HEK293 (cell line): Measurements from ENCODE around the gene RASGEF1B.

Source experiments
- YY1 ChIP-seq: fragments of 450-650 bp; formaldehyde crosslinking; IDR thresholded peaks from 2 replicates; pipeline ENCODE4 v1.5.1; 2018; ENCODE audit warnings: missing biosample characterization, missing genetic modification characterization
- TF ChIP-seq, protein P1 (sequence below): fragments of 450-650 bp; formaldehyde crosslinking; IDR thresholded peaks from 2 replicates; pipeline ENCODE4 v1.5.1; 2016; ENCODE audit warnings: missing biosample characterization, missing genetic modification characterization

DNA sequence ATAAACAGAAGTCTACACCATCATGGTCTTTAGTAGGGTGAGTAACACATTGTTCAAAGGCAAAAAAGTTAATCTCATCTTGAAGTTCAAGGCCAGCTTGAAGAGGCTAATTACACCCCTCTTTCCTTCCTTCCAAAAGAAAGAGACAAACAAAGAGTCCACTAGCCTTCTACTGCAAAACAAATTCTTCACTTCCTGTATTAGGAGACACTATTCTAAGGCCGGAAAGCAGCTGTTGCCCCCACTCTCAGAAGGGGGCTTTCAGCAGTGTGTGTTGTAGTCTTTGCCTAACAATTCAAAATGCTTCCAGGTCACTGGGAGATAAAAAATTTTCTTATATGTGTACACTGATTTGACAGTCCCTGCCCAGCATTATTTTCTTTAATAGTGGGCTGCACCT, 25.1 kb downstream of the RASGEF1B start:
- TF ChIP-seq YY1 (tag by site-specific recombination): no peak
- TF ChIP-seq, protein P1, sequence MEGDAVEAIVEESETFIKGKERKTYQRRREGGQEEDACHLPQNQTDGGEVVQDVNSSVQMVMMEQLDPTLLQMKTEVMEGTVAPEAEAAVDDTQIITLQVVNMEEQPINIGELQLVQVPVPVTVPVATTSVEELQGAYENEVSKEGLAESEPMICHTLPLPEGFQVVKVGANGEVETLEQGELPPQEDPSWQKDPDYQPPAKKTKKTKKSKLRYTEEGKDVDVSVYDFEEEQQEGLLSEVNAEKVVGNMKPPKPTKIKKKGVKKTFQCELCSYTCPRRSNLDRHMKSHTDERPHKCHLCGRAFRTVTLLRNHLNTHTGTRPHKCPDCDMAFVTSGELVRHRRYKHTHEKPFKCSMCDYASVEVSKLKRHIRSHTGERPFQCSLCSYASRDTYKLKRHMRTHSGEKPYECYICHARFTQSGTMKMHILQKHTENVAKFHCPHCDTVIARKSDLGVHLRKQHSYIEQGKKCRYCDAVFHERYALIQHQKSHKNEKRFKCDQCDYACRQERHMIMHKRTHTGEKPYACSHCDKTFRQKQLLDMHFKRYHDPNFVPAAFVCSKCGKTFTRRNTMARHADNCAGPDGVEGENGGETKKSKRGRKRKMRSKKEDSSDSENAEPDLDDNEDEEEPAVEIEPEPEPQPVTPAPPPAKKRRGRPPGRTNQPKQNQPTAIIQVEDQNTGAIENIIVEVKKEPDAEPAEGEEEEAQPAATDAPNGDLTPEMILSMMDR: no peak
